ENCODE results near the gene GFAP. TPM values are rescaled to one million over a fixed set of nuclear protein-coding genes. Genes with fewer than 3 reads are reported as not detected.

The GFAP gene
- total RNA-seq, 1 donor from 2014 or later = not detected

DNA sequence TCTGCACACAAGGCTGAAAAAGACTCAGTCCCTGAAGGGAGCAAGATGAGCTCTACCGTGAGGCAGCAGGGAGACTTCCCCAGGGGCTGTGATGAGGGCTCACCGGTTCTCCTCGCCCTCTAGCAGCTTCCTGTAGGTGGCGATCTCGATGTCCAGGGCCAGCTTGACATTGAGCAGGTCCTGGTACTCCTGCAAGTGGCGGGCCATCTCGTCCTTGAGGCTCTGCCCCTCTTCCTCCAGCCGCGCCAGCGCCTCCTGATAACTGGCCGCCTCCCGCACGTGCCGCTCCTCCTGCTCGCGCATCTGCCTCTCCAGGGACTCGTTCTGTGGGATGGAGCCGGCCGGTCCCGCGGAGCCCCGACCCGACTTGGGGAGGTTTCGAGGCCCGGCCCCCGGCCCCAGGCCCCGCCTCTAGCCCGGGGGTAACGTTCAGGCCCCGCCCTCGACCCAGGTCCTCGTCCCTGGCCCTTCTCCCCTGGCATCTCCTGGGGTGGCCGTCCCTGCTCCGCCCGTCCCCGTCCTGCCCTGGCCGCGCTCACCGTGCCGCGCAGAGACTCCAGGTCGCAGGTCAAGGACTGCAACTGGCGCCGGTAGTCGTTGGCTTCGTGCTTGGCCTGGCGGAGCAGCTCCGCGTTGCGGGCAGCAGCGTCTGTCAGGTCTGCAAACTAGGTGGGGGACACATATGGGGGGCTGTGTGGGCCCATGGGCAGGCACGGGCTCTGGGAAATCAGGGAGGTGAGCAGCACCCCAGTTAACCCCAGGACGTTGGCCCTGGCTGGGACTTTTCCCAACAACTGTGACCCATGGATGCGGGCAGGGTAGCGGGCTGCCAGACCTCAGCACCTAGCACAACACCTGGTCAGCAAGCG, 3.9 kb downstream of the GFAP start:
- Mint-ChIP-seq H3K4me3 (peak overlapping the region; percentile 28), H3K9me3 (no peaks in the 10 kb centered on the region), H3K36me3 (no peaks in the 10 kb centered on the region), H3K4me1 (peaks cover 2% of the 10 kb centered on the region), H3K27ac (no peak overlapping the region), H3K27me3 (ENCODE audit: low read depth) (peaks cover 43% of the 10 kb centered on the region)
- peak in 1 of 2 experiments; percentile 60 for DNase-seq (ENCODE audit: low spot score in 2 of 2, unreplicated experiment in 2 of 2)
- TF ChIP-seq, protein P1, sequence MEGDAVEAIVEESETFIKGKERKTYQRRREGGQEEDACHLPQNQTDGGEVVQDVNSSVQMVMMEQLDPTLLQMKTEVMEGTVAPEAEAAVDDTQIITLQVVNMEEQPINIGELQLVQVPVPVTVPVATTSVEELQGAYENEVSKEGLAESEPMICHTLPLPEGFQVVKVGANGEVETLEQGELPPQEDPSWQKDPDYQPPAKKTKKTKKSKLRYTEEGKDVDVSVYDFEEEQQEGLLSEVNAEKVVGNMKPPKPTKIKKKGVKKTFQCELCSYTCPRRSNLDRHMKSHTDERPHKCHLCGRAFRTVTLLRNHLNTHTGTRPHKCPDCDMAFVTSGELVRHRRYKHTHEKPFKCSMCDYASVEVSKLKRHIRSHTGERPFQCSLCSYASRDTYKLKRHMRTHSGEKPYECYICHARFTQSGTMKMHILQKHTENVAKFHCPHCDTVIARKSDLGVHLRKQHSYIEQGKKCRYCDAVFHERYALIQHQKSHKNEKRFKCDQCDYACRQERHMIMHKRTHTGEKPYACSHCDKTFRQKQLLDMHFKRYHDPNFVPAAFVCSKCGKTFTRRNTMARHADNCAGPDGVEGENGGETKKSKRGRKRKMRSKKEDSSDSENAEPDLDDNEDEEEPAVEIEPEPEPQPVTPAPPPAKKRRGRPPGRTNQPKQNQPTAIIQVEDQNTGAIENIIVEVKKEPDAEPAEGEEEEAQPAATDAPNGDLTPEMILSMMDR (IDR thresholded peaks at IDR 0.05; ENCODE audit: unreplicated experiment) = no peak

DNA sequence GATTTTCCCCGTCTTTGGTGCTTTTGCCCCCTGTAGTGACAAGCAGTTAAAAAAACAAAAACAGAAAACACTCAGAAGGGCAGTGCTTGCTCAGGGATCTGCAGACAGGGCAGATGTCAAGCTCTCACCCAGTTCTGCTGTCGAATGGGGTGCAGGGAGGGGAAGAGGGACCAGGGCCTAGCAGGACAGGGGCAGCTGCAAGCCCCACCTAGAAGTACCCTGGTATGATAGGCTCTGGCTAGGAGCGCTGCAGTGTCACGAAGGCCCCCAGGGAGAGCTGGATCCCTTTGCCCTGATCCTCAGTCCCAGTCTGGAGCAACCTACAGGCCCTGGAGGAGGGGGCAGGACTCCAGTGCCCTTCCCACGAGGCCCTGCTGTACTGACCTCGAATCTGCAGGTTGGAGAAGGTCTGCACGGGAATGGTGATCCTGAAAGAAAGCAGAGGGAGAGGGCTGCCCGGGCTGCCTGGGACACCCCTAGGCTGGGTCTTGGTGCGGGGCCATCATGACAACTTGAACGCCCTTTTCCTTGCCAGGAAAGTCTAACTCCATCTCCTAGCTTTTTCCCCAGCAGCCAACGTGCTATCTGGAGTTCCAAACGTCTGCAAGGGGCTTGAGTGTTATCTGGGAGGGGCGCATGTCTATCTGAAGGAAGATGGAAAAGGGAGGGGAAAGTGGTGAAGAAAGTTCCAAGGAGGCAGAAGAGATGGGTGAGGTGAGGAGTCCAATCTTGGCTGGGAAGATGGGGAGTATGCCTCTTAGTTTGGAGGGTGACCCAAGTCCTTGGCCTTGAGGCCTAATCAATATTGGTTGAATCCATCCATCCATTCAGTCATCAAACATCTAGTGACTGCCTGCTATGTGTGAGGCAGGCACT, 4.8 kb downstream of the GFAP start:
- TF ChIP-seq, protein P1 (IDR thresholded peaks at IDR 0.05; ENCODE audit: unreplicated experiment) = no peak
- DNase-seq (ENCODE audit: low spot score in 2 of 2, unreplicated experiment in 2 of 2) = no peak
- H3K27me3 Mint-ChIP-seq (ENCODE audit: low read depth) = peaks cover 47% of the 10 kb centered on the region
- H3K27ac Mint-ChIP-seq = no peak overlapping the region
- no peak overlapping the region for H3K4me3 Mint-ChIP-seq
- peaks cover 2% of the 10 kb centered on the region for H3K4me1 Mint-ChIP-seq
- no peaks in the 10 kb centered on the region for H3K9me3 Mint-ChIP-seq
- no peaks in the 10 kb centered on the region for H3K36me3 Mint-ChIP-seq

DNA sequence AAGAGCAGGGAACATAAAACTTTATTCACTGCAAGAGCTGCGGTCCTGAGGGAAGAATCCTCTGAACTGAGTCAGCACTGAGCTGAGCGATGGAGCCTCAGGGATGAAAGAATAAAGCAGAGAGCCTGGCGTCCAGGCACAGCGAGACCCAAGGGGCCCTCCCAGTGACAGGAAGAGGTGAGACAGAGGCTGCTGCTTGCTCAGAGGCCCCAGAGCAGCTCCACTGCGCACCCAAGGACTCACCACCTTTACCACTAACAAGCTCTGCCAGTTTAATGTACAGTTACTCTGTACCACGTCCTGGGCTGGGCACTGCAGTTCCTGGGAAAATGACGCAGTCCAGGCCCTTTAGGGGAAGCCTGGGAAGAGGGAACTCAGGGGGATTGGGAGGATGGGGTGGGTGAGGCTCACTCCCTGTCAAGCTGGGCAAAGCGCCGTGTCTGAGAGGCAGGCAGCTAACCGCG, 5.6 kb downstream of the GFAP start:
- DNase-seq (ENCODE audit: low spot score in 2 of 2, unreplicated experiment in 2 of 2) = no peak
- TF ChIP-seq, protein P1 (IDR thresholded peaks at IDR 0.05; ENCODE audit: unreplicated experiment) = no peak
- Mint-ChIP-seq H3K27me3 (ENCODE audit: low read depth) (peaks cover 45% of the 10 kb centered on the region), H3K4me1 (peaks cover 2% of the 10 kb centered on the region), H3K4me3 (no peak overlapping the region), H3K27ac (no peak overlapping the region), H3K36me3 (no peaks in the 10 kb centered on the region), H3K9me3 (no peaks in the 10 kb centered on the region)

- Mint-ChIP-seq H3K36me3 (no peaks in the 10 kb centered on the region), H3K27ac (no peak overlapping the region), H3K4me1 (peaks cover 2% of the 10 kb centered on the region), H3K9me3 (no peaks in the 10 kb centered on the region), H3K27me3 (ENCODE audit: low read depth) (peaks cover 39% of the 10 kb centered on the region), H3K4me3 (no peak overlapping the region)
- DNase-seq (ENCODE audit: low spot score in 2 of 2, unreplicated experiment in 2 of 2) = no peak
- TF ChIP-seq, protein P1 (IDR thresholded peaks at IDR 0.05; ENCODE audit: unreplicated experiment) = no peak
These were observed 6.5 kb downstream of the GFAP start for GRCh38 chr17:44908761-44909326.

DNA sequence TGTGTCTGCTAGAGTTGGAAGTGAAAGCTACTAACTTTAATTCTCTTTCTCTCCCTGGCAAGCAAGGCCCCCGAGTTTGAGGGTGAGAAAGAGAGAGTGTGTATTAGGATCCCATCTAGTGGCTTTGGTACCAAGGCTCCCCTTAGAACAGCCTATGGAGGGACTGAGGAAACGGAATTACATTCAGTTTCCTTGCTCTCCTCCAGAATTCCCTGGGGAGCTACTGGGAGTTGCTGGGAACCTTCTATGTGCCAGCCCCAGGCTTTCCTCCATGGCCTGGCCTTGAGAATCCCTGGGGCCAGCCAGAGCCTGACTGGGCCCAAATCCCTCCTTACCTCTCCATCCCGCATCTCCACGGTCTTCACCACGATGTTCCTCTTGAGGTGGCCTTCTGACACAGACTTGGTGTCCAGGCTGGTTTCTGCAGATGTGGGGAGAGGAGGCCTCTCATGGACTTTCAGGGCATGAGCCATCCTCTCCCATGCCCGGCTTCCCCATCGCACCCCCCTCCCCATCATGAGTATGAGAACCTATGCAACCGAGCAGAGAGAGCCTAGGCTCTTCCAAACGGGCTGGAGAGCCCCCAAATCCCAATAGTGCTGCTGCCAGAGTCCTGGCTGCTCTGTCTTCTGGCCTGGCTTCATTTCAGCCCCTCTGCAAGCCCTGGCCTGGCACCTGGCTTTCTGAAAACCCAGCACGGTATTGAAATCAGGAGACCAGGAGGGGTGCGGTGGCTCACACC, 7.4 kb downstream of the GFAP start:
- Mint-ChIP-seq H3K36me3 (no peaks in the 10 kb centered on the region), H3K9me3 (no peaks in the 10 kb centered on the region), H3K27ac (no peak overlapping the region), H3K4me1 (peaks cover 2% of the 10 kb centered on the region), H3K27me3 (ENCODE audit: low read depth) (peaks cover 31% of the 10 kb centered on the region), H3K4me3 (no peak overlapping the region)
- no peak for DNase-seq (ENCODE audit: low spot score in 2 of 2, unreplicated experiment in 2 of 2)
- TF ChIP-seq, protein P1 (IDR thresholded peaks at IDR 0.05; ENCODE audit: unreplicated experiment) = no peak
